Stimulated activated CD4-positive, alpha-beta T cell treated with anti-CD3 and anti-CD28 coated beads, Interleukin-4, amount 100 ng/mL, for 48 hours (primary cell): ENCODE measurements around the gene PSMB2.
"Not testable (repeated sequence)": the region's sequence is repeated elsewhere in the genome, so short reads cannot be mapped to it uniquely, and the experiment has no call there.

Experiments
- DNase-seq, 2 donors: peaks; one replicate each; pipeline ENCODE4 v3.0.0-alpha.2; 2020; ENCODE audit warnings: low read depth in 2 of 2

Gene PSMB2

DNA sequence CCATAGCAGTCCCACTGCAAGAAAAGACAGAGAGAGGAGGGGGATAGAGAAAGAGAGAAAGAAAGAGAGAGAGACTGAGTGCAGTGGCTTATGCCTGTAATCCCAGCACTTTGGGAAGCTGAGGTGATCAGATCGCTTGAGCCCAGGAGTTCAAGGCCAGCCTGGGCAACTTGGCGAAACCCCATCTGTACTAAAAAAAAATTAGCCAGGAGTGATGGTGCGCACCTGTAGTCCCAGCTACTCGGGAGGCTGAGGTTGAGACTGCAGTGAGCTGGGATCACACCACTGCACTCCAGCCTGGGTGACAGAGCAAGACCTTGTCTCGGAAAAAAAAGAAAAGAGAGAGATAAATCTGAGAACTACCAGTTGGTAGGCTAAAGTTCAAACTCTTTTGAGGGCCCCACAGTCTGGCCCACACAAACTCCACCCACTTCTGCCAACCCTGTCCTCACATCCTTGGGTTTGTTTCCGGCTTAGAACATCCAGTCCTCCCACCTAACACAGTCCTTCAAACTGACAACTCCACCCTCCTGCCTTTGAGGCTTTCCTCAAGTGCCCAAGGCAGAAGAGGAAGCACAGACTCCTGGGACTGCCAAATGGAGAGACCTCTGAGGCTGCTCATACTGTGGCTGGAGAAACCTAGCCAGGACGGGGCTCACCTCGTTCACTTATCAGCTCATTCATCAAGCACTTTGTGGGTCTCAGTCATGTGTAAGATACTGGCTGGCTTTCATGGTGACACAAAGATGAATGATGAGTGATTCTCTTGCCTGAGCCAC lies 48.1 kb downstream of the PSMB2 start:
- no peak for DNase-seq

DNA sequence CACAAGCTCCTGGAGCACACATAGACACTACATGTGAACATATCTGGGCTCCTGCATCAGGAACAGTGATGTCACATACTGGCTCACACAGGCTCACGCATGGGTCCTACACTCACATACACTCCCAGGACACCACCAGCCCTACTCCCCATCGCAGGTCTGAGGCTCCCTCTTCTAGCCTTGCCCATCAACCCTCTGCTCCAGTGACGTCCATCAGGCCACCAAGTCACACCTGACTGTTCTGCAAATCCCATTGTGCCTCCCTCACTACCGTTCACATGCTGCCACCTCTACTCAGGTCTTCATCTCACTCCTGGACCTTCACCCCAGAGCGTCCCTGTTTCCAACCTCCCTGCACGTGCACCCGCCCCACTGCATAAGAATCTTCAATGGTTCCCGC lies 50.1 kb downstream of the PSMB2 start:
- no peak for DNase-seq

- no peak for DNase-seq
Observed at GRCh38 chr1:35590476-35591040, 50.8 kb downstream of the PSMB2 start.

- no peak for DNase-seq
Observed at GRCh38 chr1:35589516-35590427, 51.6 kb downstream of the PSMB2 start.

DNA sequence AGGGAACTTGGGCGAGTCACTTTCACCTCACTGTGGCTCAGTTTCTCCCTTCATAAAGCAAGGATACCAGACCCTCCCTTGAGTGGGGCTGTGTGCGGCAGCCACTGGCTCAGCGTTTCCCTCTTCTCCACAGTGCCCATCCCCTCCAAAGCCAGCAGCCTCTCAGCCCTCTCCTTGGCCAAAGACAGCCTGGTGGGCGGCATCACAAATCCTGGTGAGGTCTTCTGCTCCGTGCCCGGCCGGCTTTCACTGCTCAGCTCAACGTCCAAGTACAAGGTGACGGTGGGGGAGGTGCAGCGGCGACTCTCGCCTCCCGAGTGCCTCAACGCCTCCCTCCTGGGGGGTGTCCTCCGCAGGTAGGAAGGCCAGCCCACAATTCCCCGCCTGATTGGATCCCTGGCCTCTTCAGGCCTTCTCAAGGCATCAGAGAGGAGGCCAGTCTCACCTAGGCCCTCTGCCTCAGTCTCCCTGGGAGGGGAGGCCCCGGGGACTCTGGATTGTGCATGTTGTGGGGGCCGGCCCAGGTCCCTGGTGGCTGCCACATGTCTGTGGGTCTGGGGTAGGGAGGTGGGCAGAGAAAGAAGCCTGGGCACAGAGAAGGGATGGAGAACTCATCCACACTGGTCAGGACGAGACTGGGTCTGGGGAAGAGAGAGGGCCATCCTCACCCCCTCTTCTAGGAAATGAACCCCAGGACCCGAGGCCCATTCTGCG lies 53.0 kb downstream of the PSMB2 start:
- no peak for DNase-seq

- no peak for DNase-seq
Observed at GRCh38 chr1:35587736-35588135, 53.6 kb downstream of the PSMB2 start.

GRCh38 chr1:35586808-35587207 lies 54.5 kb downstream of the PSMB2 start:
- no peak for DNase-seq

DNA sequence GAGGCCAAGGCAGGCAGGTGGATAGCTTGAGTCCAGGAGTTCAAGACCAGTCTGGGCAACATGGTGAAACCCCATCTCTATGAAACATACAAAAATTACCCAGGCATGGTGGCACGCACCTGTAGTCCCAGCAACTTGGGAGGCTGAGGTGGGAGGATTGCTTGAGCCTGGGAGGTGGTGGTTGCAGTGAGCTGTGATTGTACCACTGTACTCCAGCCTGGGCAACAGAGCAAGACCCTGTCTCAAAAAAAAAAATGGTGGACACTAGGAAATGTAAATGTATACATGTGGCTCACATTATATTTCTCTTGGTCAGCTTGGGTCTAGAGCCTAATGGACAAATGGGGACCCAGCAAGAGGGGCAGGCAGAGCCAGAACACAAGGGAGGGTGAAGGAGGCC lies 55.5 kb downstream of the PSMB2 start:
- DNase-seq, result not testable (repeated sequence)

DNA sequence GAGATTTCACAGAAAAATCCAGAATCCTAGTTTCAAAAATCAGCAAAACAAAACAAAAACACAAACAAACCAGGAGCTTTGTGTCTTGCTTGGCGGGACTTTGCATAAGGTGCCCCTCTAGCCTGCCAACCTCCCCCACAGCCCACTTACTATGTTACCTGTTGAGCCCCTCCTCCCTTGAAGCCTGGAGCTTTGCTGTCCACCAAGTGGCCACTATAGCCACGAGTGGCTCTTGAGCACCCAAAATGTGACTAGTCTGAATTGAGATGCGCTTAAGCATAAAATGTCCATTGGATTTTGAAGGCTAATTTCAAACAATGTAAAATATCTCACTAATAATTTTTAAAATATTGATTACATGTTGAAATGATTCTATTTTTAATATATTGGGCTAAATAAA lies 56.0 kb downstream of the PSMB2 start:
- no peak for DNase-seq

DNA sequence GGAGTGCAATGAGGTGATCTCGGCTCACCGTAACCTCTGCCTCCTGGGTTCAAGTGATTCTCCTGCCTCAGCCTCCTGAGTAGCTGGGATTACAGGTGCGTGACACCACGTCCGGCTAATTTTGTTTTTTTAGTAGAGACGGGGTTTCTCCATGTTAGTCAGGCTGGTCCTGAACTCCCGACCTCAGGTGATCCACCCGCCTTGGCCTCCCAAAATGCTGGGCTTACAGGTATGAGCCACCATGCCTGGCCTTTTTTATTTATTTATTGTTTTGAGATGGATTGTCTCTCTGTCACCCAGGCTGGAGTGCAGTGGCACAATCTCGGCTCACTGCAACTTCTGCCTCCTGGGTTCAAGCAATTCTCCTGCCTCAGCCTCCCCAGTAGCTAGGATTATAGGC lies 59.7 kb downstream of the PSMB2 start:
- DNase-seq, result not testable (repeated sequence)

- DNase-seq, result no peak
Observed at GRCh38 chr1:35580949-35581388, 60.4 kb downstream of the PSMB2 start.

- DNase-seq, result peak in 1 of 2 donors; percentile 47
Observed at GRCh38 chr1:35577071-35577998, 64.0 kb downstream of the PSMB2 start.

DNA sequence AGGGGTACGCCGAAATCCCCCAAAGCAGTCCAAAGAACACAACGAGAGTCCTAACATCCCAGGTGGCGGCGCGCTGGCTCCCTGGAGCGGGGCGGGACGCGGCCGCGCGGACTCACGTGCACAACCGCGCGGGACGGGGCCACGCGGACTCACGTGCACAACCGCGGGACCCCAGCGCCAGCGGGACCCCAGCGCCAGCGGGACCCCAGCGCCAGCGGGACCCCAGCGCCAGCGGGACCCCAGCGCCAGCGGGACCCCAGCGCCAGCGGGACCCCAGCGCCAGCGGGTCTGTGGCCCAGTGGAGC lies 64.6 kb downstream of the PSMB2 start:
- not testable (repeated sequence) for DNase-seq

- DNase-seq, result no peak
Observed at GRCh38 chr1:35576061-35576765, 65.1 kb downstream of the PSMB2 start.

- no peak for DNase-seq
Observed at GRCh38 chr1:35575416-35575958, 65.8 kb downstream of the PSMB2 start.

GRCh38 chr1:35574655-35575415 lies 66.5 kb downstream of the PSMB2 start:
- DNase-seq, result no peak

GRCh38 chr1:35574125-35574654 lies 67.1 kb downstream of the PSMB2 start:
- DNase-seq, result no peak

GRCh38 chr1:35573198-35574124 lies 67.9 kb downstream of the PSMB2 start, which contains the start of gene TFAP2E:
TFAP2E (plus strand) TSS chr1:35573314; CDS start chr1:35573578, 264 bp downstream.
- no peak for DNase-seq
